NB4 (cell line): ENCODE data around the gene NNAT.

Experiments
- CTCF ChIP-seq: IDR thresholded peaks from one replicate; pipeline ENCODE4 v1.5.1; 2012; ENCODE audit warnings: low read depth, low read length
- POLR2A ChIP-seq: IDR thresholded peaks from 2 replicates; pipeline ENCODE4 v1.6.1; 2011; ENCODE audit warnings: mild to moderate bottlenecking; ENCODE audit not compliant: insufficient read length; ENCODE audit errors: extremely low read depth

- TF ChIP-seq CTCF = no peak
- no peak for TF ChIP-seq POLR2A
These were observed 46.7 kb upstream of the NNAT start for GRCh38 chr20:37474386-37474785.
